Kidney (tissue), 14 donors: ENCODE data around the gene CD109. TPM values are rescaled to one million over a fixed set of nuclear protein-coding genes. Genes with fewer than 3 reads are reported as not detected.

Source experiments
- DNase-seq, 5 donors: peaks; one replicate each; pipeline ENCODE4 v3.0.0-alpha.2; 2013 to 2020
- FAIRE-seq: peaks from 2 replicates; lab custom pipeline; 2012; peaks lifted over from hg19 to GRCh38; lab: Jason Lieb, UNC
- H3K27ac ChIP-seq, 2 donors: one replicate each; pipeline ENCODE4 v1.7.0; 2013; ENCODE audit warnings: low read depth in 2 of 2, low read length in 2 of 2, inconsistent platforms in 1 of 2
- H3K27me3 ChIP-seq: one replicate; pipeline ENCODE4 v1.7.1; 2013; ENCODE audit warnings: low read length, inconsistent platforms; ENCODE audit not compliant: control insufficient read depth, insufficient read depth
- H3K36me3 ChIP-seq, 3 donors: one replicate each; pipeline versions ENCODE4 v1.7.0 to v1.7.1; 2013; ENCODE audit warnings: low read length in 3 of 3, control low read depth in 1 of 3, inconsistent platforms in 1 of 3; ENCODE audit not compliant: insufficient read depth in 3 of 3, control insufficient read depth in 2 of 3
- H3K4me1 ChIP-seq, 3 donors: one replicate each; pipeline versions ENCODE4 v1.7.0 to v1.7.1; 2013; ENCODE audit warnings: low read length in 3 of 3, inconsistent platforms in 1 of 3, low read depth in 1 of 3; ENCODE audit not compliant: control insufficient read depth in 2 of 3, insufficient read depth in 2 of 3
- H3K4me3 ChIP-seq, 3 donors: one replicate each; pipeline versions ENCODE4 v1.7.0 to v1.8.1; 2013; ENCODE audit warnings: low read length in 3 of 3, control low read depth in 1 of 3, inconsistent platforms in 1 of 3
- H3K9ac ChIP-seq, 3 donors: one replicate each; pipeline versions ENCODE4 v1.7.0 to v1.7.1; 2013; ENCODE audit warnings: low read length in 3 of 3, control low read depth in 1 of 3, inconsistent platforms in 1 of 3
- H3K9me3 ChIP-seq, 3 donors: one replicate each; pipeline versions ENCODE4 v1.7.0 to v1.7.1; 2013; ENCODE audit warnings: low read length in 3 of 3, control low read depth in 1 of 3, inconsistent platforms in 1 of 3; ENCODE audit not compliant: control insufficient read depth in 2 of 3, insufficient read depth in 1 of 3
- CTCF ChIP-seq: IDR thresholded peaks from 3 replicates; pipeline ENCODE4 v1.5.1; 2012; ENCODE audit warnings: mild to moderate bottlenecking, moderate library complexity, borderline replicate concordance; ENCODE audit not compliant: insufficient read depth; ENCODE audit errors: extremely low read depth
- intact Hi-C: fragments of 100-400 bp; cut with DNase I; formaldehyde crosslinking; loops from one replicate; pipeline ENCODE4 v1.11.1; 2022
- polyA plus RNA-seq: library from polyadenylated mRNA; stranded (reverse); fragments of 350-450 nt; fragmentation: Illumina TruSeq; extraction: RNeasy Lipid Tissue Mini Kit (QIAGEN cat#74804); gene quantifications from one replicate; pipeline ENCODE4 v1.2.3, GENCODE V29; 2014; ENCODE audit warnings: low read depth, low replicate concordance; ENCODE audit not compliant: insufficient read depth
- total RNA-seq: library from RNA; stranded (reverse); fragmentation: NEBNext Ultra II Directional; extraction: Animal tissue kit (Norgen Biotek cat#: 25700); gene quantifications from one replicate; pipeline ENCODE4 v1.2.1, GENCODE V29; 2021
- donor health status: control.
- donor health status: control.
- donor health status: control.
- donor health status: control.
- donor health status: control.
- donor health status: DM: yes; HTN: yes; CAD: no.
- donor health status: Normal renal cell carcinoma (clear cell type).

CD109 gene
- total and polyA plus RNA-seq, 2 donors from 2014 or later: 3.7 to 19.0 TPM

- Histone ChIP-seq H3K27ac (no peak overlapping the region), H3K4me1 (no peaks in the 10 kb centered on the region), H3K9ac (no peak overlapping the region), H3K36me3 (no peaks in the 10 kb centered on the region), H3K9me3 (no peaks in the 10 kb centered on the region), H3K4me3 (no peak overlapping the region), H3K27me3 (no peaks in the 10 kb centered on the region)
- no peak for TF ChIP-seq CTCF
- intact Hi-C loops: no loop called here
- peak in 1 of 5 donors; percentile 43 for DNase-seq
- no peak for FAIRE-seq
Measured at GRCh38 chr6:73699676-73700459, 3.9 kb downstream of the CD109 start.

GRCh38 chr6:73702444-73702843 is 6.4 kb downstream of the CD109 start:
- intact Hi-C loops: no loop called here
- H3K27ac ChIP-seq: no peak overlapping the region
- FAIRE-seq (no peak), DNase-seq (no peak)
- H3K27me3 ChIP-seq: no peaks in the 10 kb centered on the region
- H3K4me3 ChIP-seq: no peak overlapping the region
- no peaks in the 10 kb centered on the region for H3K4me1 ChIP-seq
- no peak for TF ChIP-seq CTCF
- no peak overlapping the region for H3K9ac ChIP-seq
- no peaks in the 10 kb centered on the region for H3K9me3 ChIP-seq
- no peaks in the 10 kb centered on the region for H3K36me3 ChIP-seq

GRCh38 chr6:73703466-73703865 is 7.5 kb downstream of the CD109 start:
- Histone ChIP-seq H3K27me3 (no peaks in the 10 kb centered on the region), H3K27ac (no peak overlapping the region), H3K4me1 (no peaks in the 10 kb centered on the region), H3K36me3 (no peaks in the 10 kb centered on the region), H3K9me3 (no peaks in the 10 kb centered on the region), H3K9ac (no peak overlapping the region), H3K4me3 (no peak overlapping the region)
- DNase-seq (no peak), FAIRE-seq (no peak)
- TF ChIP-seq CTCF: no peak
- intact Hi-C loops: no loop called here
